NT2/D1 (cell line): ENCODE data around the gene PAK5.

Experiments
- DNase-seq: peaks from one replicate; pipeline ENCODE4 v3.0.0-alpha.2; 2011; ENCODE audit warnings: low read depth, low spot score
- H3K27me3 ChIP-seq: 2 replicates; pipeline ENCODE4 v1.6.0; 2011; ENCODE audit warnings: mild to moderate bottlenecking; ENCODE audit not compliant: insufficient read length, insufficient read depth
- H3K36me3 ChIP-seq: 2 replicates; pipeline ENCODE4 v1.6.1; 2011; ENCODE audit warnings: mild to moderate bottlenecking, low read length, mixed read lengths; ENCODE audit not compliant: insufficient read depth, insufficient read length
- H3K4me1 ChIP-seq: 2 replicates; pipeline ENCODE4 v1.5.1; 2011; ENCODE audit not compliant: insufficient read depth, insufficient read length
- H3K4me3 ChIP-seq: 2 replicates; pipeline ENCODE4 v1.5.1; 2011; ENCODE audit warnings: low read depth; ENCODE audit not compliant: insufficient read length
- H3K9ac ChIP-seq: 2 replicates; pipeline ENCODE4 v1.6.0; 2011; ENCODE audit warnings: low read depth; ENCODE audit not compliant: insufficient read length
- H3K9me3 ChIP-seq: 2 replicates; pipeline ENCODE4 v1.5.1; 2011; ENCODE audit warnings: mild to moderate bottlenecking, low read length; ENCODE audit not compliant: insufficient read depth
- SUZ12 ChIP-seq: IDR thresholded peaks from 2 replicates; pipeline ENCODE4 v1.6.1; 2011; ENCODE audit not compliant: insufficient read length, insufficient read depth; ENCODE audit errors: extremely low read depth
- YY1 ChIP-seq: IDR thresholded peaks from 2 replicates; pipeline ENCODE4 v1.6.1; 2011; ENCODE audit not compliant: insufficient read length, insufficient read depth
- ZNF274 ChIP-seq: IDR thresholded peaks from 2 replicates; pipeline ENCODE4 v1.6.1; 2011; ENCODE audit warnings: mild to moderate bottlenecking, low read depth, low read length

The PAK5 gene

GRCh38 chr20:9829835-9830234 is 9.0 kb downstream of the PAK5 start:
- Histone ChIP-seq H3K9me3 (no peaks in the 10 kb centered on the region), H3K4me3 (no peak overlapping the region), H3K36me3 (no peaks in the 10 kb centered on the region), H3K4me1 (no peaks in the 10 kb centered on the region), H3K27me3 (no peaks in the 10 kb centered on the region), H3K9ac (no peak overlapping the region)
- DNase-seq, result peak; percentile 57
- TF ChIP-seq YY1, result no peak
- no peak for TF ChIP-seq ZNF274
- TF ChIP-seq SUZ12, result no peak

DNA sequence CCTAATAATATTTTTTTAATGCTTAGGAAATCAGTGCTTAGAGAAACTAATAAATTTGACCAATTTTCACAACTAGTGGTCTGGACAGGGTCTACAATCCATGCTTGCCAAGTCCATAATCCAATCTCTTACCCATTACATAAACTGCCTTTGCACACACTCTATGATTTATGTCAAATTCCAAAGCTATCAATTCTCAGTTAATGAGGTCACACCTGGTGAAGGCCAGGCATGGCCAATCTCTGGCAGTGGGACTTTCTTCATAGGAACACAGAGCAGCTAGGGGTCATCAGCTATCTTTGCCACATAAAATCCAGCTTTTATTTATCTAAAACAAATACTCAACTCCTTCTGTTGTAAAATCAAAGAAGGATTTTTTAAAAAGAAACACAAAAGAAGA is 21.2 kb downstream of the PAK5 start:
- Histone ChIP-seq H3K4me1 (no peaks in the 10 kb centered on the region), H3K36me3 (no peaks in the 10 kb centered on the region), H3K9ac (no peak overlapping the region), H3K9me3 (no peaks in the 10 kb centered on the region), H3K27me3 (no peaks in the 10 kb centered on the region), H3K4me3 (no peak overlapping the region)
- no peak for TF ChIP-seq ZNF274
- TF ChIP-seq YY1, result no peak
- TF ChIP-seq SUZ12, result no peak
- DNase-seq, result no peak

DNA sequence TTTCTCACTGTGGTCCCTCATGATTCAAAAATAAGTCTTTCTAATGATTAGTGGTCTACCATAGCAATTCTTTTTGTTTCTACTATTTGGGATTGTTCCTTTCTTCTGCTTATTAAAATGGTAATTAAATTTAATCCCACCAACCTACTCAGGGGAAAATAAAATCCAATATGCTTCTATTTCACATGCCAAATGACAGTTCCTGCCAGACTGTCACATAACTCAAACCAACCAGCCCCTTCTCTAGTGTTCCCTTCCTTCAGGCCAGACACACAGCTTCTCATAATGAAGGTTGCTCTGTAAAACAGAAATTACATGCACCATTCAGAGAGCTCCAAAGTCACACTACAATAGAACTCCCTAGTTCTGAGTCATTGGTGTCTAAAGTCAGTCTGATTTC is 23.2 kb downstream of the PAK5 start:
- H3K9ac ChIP-seq, result no peak overlapping the region
- no peaks in the 10 kb centered on the region for H3K36me3 ChIP-seq
- H3K4me1 ChIP-seq, result no peaks in the 10 kb centered on the region
- TF ChIP-seq SUZ12, result no peak
- TF ChIP-seq YY1, result no peak
- no peak for TF ChIP-seq ZNF274
- no peaks in the 10 kb centered on the region for H3K9me3 ChIP-seq
- H3K4me3 ChIP-seq, result no peak overlapping the region
- DNase-seq, result no peak
- H3K27me3 ChIP-seq, result no peaks in the 10 kb centered on the region

- Histone ChIP-seq H3K9me3 (no peaks in the 10 kb centered on the region), H3K4me1 (no peaks in the 10 kb centered on the region), H3K4me3 (no peak overlapping the region), H3K27me3 (no peaks in the 10 kb centered on the region), H3K36me3 (no peaks in the 10 kb centered on the region), H3K9ac (no peak overlapping the region)
- TF ChIP-seq YY1 (no peak), SUZ12 (no peak), ZNF274 (no peak)
- DNase-seq, result no peak
Measured at GRCh38 chr20:9810738-9811137, 28.1 kb downstream of the PAK5 start.

- Histone ChIP-seq H3K4me3 (no peak overlapping the region), H3K9ac (no peak overlapping the region), H3K4me1 (no peaks in the 10 kb centered on the region), H3K36me3 (no peaks in the 10 kb centered on the region), H3K27me3 (no peaks in the 10 kb centered on the region), H3K9me3 (no peaks in the 10 kb centered on the region)
- DNase-seq, result no peak
- no peak for TF ChIP-seq ZNF274
- no peak for TF ChIP-seq YY1
- TF ChIP-seq SUZ12, result no peak
Measured at GRCh38 chr20:9809271-9809670, 29.6 kb downstream of the PAK5 start.

DNA sequence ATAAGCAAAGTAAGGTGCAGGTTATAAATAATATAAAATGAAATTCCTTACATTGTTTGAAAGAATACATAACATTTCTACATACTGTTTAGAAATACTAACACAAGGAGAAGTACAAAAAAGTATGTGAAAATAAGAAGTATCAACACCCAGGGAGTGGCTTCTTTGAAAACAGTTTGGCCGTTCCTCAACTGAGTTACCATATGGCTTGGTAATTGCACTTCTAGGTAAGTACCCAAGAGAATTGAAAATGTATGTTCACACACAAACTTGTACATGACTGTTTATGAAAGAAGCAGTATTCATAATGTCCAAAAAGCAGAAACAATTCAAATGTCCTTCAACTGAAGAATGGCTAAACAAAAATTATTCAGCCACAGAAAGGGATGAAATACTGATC is 30.7 kb downstream of the PAK5 start:
- no peak for DNase-seq
- no peaks in the 10 kb centered on the region for H3K27me3 ChIP-seq
- no peak for TF ChIP-seq ZNF274
- TF ChIP-seq YY1, result no peak
- no peak for TF ChIP-seq SUZ12
- no peak overlapping the region for H3K4me3 ChIP-seq
- H3K9ac ChIP-seq, result no peak overlapping the region
- H3K9me3 ChIP-seq, result no peaks in the 10 kb centered on the region
- H3K4me1 ChIP-seq, result no peaks in the 10 kb centered on the region
- no peaks in the 10 kb centered on the region for H3K36me3 ChIP-seq

- H3K9ac ChIP-seq, result no peak overlapping the region
- no peaks in the 10 kb centered on the region for H3K27me3 ChIP-seq
- H3K9me3 ChIP-seq, result no peaks in the 10 kb centered on the region
- no peak overlapping the region for H3K4me3 ChIP-seq
- DNase-seq, result no peak
- H3K4me1 ChIP-seq, result no peaks in the 10 kb centered on the region
- no peaks in the 10 kb centered on the region for H3K36me3 ChIP-seq
- no peak for TF ChIP-seq SUZ12
- TF ChIP-seq YY1, result no peak
- TF ChIP-seq ZNF274, result no peak
Measured at GRCh38 chr20:9807136-9807535, 31.7 kb downstream of the PAK5 start.

GRCh38 chr20:9800421-9800820 is 38.5 kb downstream of the PAK5 start:
- no peak overlapping the region for H3K9ac ChIP-seq
- H3K27me3 ChIP-seq, result no peaks in the 10 kb centered on the region
- no peaks in the 10 kb centered on the region for H3K9me3 ChIP-seq
- H3K36me3 ChIP-seq, result no peaks in the 10 kb centered on the region
- DNase-seq, result no peak
- H3K4me3 ChIP-seq, result no peak overlapping the region
- no peaks in the 10 kb centered on the region for H3K4me1 ChIP-seq
- no peak for TF ChIP-seq YY1
- no peak for TF ChIP-seq ZNF274
